ENCODE results near the gene TBC1D21.

GRCh38 chr15:73906346-73907034 lies 33.1 kb downstream of the TBC1D21 start:
- TF ChIP-seq SNAI2 (CRISPR knock-in tag; IDR thresholded peaks at IDR 0.05) = no peak
- TF ChIP-seq TOX (CRISPR knock-in tag; IDR thresholded peaks at IDR 0.05; ENCODE audit: borderline replicate concordance) = no peak
- no peak for TF ChIP-seq RARB (CRISPR knock-in tag; IDR thresholded peaks at IDR 0.05)
- TF ChIP-seq ZFP3 (CRISPR knock-in tag; IDR thresholded peaks at IDR 0.05) = no peak
- TF ChIP-seq BACH2 (CRISPR knock-in tag; IDR thresholded peaks at IDR 0.05; ENCODE audit: borderline replicate concordance) = no peak
- TF ChIP-seq PATZ1 (CRISPR knock-in tag; IDR thresholded peaks at IDR 0.05; ENCODE audit: borderline replicate concordance) = no peak

Data from SK-N-SH treated with all-trans-retinoic acid at 6 μM for 48 hours (cell line).